ENCODE results near the gene MYO1E.
"Not testable (repeated sequence)": the region's sequence is repeated elsewhere in the genome, so short reads cannot be mapped to it uniquely, and the experiment has no call there.

DNA sequence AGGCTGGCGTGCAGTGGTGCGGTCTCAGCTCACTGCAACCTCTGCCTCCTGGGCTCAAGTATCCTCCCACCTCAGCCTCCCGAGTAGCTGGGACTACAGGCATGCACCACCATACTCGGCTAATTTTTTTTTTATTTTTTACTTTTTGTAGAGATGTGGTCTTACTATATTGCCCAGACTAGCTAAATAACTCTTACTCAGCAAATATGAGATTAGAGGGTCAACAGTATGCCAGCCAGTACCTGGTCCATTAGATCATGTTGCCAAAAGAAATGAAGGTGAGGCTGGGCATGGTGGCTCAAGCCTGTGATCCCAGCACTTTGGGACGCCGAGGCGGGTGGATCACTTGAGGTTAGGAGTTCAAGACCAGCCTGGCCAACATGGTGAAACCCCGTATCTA is 210.6 kb downstream of the MYO1E start:
- not testable (repeated sequence) for TF ChIP-seq TCF4 (CRISPR knock-in tag; IDR thresholded peaks at IDR 0.05; ENCODE audit: borderline replicate concordance); ISL1 (CRISPR knock-in tag; IDR thresholded peaks at IDR 0.05); ZFP30 (CRISPR knock-in tag; IDR thresholded peaks at IDR 0.05); ZFP3 (CRISPR knock-in tag; IDR thresholded peaks at IDR 0.05); TOX (CRISPR knock-in tag; IDR thresholded peaks at IDR 0.05; ENCODE audit: borderline replicate concordance)
- TF ChIP-seq, protein P1, sequence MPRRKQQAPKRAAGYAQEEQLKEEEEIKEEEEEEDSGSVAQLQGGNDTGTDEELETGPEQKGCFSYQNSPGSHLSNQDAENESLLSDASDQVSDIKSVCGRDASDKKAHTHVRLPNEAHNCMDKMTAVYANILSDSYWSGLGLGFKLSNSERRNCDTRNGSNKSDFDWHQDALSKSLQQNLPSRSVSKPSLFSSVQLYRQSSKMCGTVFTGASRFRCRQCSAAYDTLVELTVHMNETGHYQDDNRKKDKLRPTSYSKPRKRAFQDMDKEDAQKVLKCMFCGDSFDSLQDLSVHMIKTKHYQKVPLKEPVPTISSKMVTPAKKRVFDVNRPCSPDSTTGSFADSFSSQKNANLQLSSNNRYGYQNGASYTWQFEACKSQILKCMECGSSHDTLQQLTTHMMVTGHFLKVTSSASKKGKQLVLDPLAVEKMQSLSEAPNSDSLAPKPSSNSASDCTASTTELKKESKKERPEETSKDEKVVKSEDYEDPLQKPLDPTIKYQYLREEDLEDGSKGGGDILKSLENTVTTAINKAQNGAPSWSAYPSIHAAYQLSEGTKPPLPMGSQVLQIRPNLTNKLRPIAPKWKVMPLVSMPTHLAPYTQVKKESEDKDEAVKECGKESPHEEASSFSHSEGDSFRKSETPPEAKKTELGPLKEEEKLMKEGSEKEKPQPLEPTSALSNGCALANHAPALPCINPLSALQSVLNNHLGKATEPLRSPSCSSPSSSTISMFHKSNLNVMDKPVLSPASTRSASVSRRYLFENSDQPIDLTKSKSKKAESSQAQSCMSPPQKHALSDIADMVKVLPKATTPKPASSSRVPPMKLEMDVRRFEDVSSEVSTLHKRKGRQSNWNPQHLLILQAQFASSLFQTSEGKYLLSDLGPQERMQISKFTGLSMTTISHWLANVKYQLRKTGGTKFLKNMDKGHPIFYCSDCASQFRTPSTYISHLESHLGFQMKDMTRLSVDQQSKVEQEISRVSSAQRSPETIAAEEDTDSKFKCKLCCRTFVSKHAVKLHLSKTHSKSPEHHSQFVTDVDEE (CRISPR knock-in tag; IDR thresholded peaks at IDR 0.05) = not testable (repeated sequence)
